Retinal pigment epithelial cell (primary cell): Measurements from ENCODE around the gene DCN.

ENCODE experiments used
- DNase-seq: peaks from one replicate; pipeline ENCODE4 v3.0.0-alpha.2; 2010; ENCODE audit warnings: low read depth
- H3K4me3 ChIP-seq: 2 replicates; pipeline ENCODE4 v1.5.1; 2011; ENCODE audit warnings: mild to moderate bottlenecking, low read length, control low read depth, moderate library complexity
- TF ChIP-seq, protein P1 (sequence below): conservative IDR thresholded peaks from 2 replicates; pipeline ENCODE4 v1.5.1; 2011; ENCODE audit warnings: low read depth, low read length, control low read depth, inconsistent platforms

The DCN gene

DNA sequence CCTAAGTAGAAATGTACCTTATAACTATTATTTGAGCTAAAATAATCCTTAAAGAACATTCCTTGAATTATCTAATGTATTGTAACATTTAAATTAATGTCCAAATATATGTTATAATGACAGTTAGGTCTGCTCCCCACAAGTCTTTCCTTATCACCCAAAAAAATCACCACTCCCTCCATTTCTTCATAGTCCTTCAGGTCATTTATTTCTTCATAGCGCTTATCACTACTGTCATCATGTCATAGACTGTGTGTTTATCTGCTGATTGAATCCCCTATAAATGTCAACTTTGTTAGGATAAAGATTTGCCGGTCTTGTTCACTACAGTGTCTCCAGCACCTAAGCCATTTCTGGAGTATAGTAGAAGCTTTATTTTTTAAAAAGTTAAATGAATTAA is 83.3 kb downstream of the DCN start:
- TF ChIP-seq, protein P1, sequence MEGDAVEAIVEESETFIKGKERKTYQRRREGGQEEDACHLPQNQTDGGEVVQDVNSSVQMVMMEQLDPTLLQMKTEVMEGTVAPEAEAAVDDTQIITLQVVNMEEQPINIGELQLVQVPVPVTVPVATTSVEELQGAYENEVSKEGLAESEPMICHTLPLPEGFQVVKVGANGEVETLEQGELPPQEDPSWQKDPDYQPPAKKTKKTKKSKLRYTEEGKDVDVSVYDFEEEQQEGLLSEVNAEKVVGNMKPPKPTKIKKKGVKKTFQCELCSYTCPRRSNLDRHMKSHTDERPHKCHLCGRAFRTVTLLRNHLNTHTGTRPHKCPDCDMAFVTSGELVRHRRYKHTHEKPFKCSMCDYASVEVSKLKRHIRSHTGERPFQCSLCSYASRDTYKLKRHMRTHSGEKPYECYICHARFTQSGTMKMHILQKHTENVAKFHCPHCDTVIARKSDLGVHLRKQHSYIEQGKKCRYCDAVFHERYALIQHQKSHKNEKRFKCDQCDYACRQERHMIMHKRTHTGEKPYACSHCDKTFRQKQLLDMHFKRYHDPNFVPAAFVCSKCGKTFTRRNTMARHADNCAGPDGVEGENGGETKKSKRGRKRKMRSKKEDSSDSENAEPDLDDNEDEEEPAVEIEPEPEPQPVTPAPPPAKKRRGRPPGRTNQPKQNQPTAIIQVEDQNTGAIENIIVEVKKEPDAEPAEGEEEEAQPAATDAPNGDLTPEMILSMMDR, result no peak
- H3K4me3 ChIP-seq, result no peak overlapping the region
- DNase-seq, result no peak

DNA sequence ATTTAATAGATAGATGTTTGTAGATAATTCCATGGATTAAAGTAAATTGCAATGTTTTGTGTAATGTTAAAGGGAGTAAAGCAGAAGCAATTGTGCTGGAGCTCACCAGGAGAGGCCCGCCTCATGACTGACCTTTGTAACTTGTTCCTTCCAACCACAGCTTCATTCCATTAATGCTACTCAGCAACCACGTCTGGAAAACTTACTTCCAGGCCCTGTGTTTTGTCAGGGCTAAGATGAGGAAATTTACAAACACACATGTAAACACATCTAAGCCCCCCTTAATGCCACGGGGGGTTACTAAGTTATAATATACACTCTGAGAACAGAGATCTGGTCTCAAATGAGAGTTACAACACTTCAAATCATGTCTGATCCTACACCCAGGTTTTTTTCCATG is 83.7 kb downstream of the DCN start:
- H3K4me3 ChIP-seq, result no peak overlapping the region
- TF ChIP-seq, protein P1, result no peak
- peak; percentile 90 for DNase-seq

DNA sequence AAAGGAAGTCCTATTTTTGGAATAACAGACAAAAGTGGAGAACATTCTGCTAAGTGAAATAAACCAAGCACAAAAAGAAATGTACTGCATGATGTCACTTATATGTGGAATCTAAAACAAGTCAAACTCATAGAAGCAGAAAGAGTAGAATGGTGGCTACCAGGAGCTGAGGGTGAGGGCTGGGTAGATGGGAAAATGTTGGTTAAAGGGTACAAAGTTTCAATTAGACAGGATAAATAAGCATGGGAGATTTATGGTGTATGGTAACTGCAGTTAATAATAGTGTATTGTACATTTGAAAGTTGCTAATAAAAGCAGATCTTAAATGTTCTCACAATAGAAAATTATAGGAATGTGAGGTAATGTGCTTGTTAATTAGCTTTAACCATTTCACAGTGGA is 84.2 kb downstream of the DCN start:
- no peak overlapping the region for H3K4me3 ChIP-seq
- DNase-seq, result peak; percentile 12
- TF ChIP-seq, protein P1, result no peak

DNA sequence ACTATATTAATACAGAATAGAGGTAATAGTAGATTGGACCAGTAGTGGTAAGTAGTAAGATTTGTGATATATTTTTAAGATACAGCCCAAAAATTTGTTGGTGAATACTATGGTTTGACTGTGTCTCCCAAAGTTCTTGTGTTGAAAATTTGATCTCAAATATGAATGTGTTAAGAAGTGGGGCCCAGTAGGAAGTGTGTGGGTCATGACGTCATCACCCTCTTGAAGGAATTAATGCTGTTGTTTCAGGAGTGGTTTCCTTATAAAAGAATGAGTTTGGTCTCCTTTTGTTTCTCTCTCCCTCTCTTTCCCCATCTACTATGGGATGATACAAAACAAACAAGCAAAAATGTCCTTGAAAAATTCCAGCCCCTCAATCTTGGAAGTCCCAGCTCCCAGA is 87.7 kb downstream of the DCN start:
- DNase-seq, result no peak
- TF ChIP-seq, protein P1, result no peak
- H3K4me3 ChIP-seq, result no peak overlapping the region

DNA sequence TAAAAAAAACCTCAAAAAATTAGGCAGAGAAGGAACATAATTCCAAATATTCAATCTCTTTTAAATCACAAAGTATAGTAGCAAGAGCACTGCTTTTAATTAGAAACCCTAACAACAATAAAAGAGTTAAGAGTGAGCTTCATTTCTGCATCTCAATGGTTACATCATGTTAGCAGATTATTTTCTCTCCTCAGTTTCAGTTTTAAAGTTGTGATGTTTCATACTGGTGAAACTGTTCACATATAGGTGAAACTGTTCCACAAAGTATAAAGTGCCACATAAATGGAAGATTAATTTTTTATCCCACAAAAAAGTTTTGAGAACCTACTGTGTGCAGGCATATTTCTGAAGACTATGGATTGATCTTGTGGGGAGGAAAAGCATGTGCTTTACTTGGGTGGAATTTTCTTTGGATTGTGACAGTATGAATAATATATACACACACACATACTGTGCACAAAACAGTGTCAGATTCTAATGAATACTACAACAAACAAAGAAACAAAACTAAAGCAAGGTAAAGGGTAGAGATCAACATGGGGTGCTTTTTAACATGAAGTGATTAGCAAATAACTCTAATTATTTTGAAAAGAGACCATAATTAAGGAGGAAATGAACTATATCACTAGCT is 88.5 kb downstream of the DCN start:
- H3K4me3 ChIP-seq, result no peak overlapping the region
- DNase-seq, result no peak
- TF ChIP-seq, protein P1, result no peak

DNA sequence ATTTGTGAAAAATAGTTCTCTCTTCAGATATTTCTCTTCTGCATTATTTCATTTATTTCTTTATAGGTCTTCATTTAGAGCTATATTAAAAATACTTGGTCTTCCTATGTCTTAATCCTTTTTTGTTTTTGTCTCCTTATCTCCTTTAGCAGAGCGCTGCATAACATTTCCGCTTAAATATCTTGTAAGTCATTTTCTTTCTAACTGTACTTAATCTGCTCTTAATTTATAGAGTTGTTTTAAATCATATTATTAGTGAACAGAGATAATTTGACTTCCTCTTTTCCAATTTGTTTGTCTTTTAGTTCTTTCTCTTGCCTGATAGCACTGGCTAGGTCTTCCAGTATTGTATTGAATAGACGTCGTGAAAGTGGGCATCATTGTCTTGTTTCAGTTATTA is 89.3 kb downstream of the DCN start:
- TF ChIP-seq, protein P1, result no peak
- no peak overlapping the region for H3K4me3 ChIP-seq
- no peak for DNase-seq

DNA sequence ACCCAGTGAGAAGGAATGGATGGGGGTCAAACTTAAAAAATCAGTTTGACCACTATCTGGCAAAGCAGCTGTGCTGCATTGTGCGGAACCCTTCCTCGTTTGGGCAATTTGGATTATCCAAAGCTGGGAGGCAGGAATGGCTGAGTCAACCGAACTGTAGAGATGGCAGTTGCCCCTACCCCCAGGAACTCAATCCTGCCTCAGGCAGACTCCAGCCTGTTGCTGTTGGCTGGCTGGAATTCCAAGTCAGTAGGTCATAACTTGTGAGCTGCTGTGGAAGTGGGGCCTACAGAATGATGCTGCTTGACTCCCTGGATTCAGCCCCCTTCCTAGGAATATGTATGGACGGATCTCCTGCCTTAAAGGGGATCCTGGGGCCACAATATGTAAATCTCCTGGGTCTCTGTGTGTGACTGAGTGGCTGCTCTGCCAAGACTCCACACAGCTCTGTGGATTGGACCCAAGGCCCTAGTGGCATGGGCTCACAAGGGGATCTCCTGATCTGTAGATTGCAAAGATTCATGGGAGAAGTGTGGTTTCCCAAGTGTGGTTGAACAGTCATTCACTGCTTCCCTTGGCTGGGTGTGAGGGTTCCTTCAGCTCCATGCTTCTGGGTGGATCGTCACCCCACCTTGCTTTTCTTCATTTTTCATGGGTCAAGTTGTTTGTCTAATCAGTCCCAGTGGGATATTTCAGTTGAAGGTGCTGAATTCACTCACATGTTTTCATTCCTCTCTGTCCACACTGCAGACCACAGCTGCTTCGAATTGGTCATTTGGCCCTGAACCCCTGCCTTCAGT is 90.5 kb downstream of the DCN start:
- TF ChIP-seq, protein P1, result no peak
- DNase-seq, result no peak
- H3K4me3 ChIP-seq, result no peak overlapping the region
